ENCODE measurements around the gene SNX5.
"Not testable (repeated sequence)": the region's sequence is repeated elsewhere in the genome, so short reads cannot be mapped to it uniquely, and the experiment has no call there.

Gene SNX5

GRCh38 chr20:17992847-17993513 is 24.4 kb upstream of the SNX5 start:
- peak; percentile 49 for DNase-seq

GRCh38 chr20:17992224-17992637 is 23.6 kb upstream of the SNX5 start:
- no peak for DNase-seq

GRCh38 chr20:17990278-17990972 is 21.8 kb upstream of the SNX5 start:
- no peak for DNase-seq

GRCh38 chr20:17987988-17988387 is 19.4 kb upstream of the SNX5 start:
- no peak for DNase-seq

GRCh38 chr20:17985388-17986018 is 16.9 kb upstream of the SNX5 start:
- DNase-seq, result no peak

GRCh38 chr20:17976305-17976704 is 7.7 kb upstream of the SNX5 start:
- no peak for DNase-seq

- DNase-seq, result no peak
These were observed 3.5 kb upstream of the SNX5 start for GRCh38 chr20:17972121-17972520.

GRCh38 chr20:17971300-17972013 is 2.9 kb upstream of the SNX5 start:
- no peak for DNase-seq

GRCh38 chr20:17969884-17970409 is 1.4 kb upstream of the SNX5 start:
- no peak for DNase-seq

GRCh38 chr20:17969278-17969883 is 787 bp upstream of the SNX5 start:
- no peak for DNase-seq

- DNase-seq, result no peak
These were observed 851 bp downstream of the SNX5 start for GRCh38 chr20:17967521-17968365.

- no peak for DNase-seq
These were observed 1.9 kb downstream of the SNX5 start for GRCh38 chr20:17966432-17967310.

GRCh38 chr20:17965042-17965697 is 3.4 kb downstream of the SNX5 start:
- no peak for DNase-seq

GRCh38 chr20:17964632-17965031 is 4.0 kb downstream of the SNX5 start:
- DNase-seq, result no peak

GRCh38 chr20:17964073-17964472 is 4.5 kb downstream of the SNX5 start:
- no peak for DNase-seq

GRCh38 chr20:17963114-17963897 is 5.3 kb downstream of the SNX5 start:
- no peak for DNase-seq

GRCh38 chr20:17961587-17961940 is 7.0 kb downstream of the SNX5 start:
- no peak for DNase-seq

- no peak for DNase-seq
These were observed 7.5 kb downstream of the SNX5 start for GRCh38 chr20:17960927-17961586.

GRCh38 chr20:17960400-17960885 is 8.2 kb downstream of the SNX5 start:
- not testable (repeated sequence) for DNase-seq

Measured in NCI-H1417 treated with DMSO at 0.1 percent for 48 hours (cell line).